H1 (cell line): Measurements from ENCODE around the gene SMNDC1. TPM values are rescaled to one million over a fixed set of nuclear protein-coding genes. Genes with fewer than 3 reads are reported as not detected.

Experiments used
- CEBPB ChIP-seq: IDR thresholded peaks from 2 replicates; pipeline ENCODE4 v1.6.1; 2012; ENCODE audit warnings: low read depth, low read length
- CHD7 ChIP-seq: fragments of 300-600 bp; sonication (generic); IDR thresholded peaks from 2 replicates; pipeline ENCODE4 v1.7.1; 2012; ENCODE audit warnings: low read length, moderate library complexity, mild to moderate bottlenecking, inconsistent platforms; ENCODE audit not compliant: insufficient replicate concordance
- CTBP2 ChIP-seq: IDR thresholded peaks from 2 replicates; pipeline ENCODE4 v1.7.0; 2011; ENCODE audit warnings: borderline replicate concordance, mild to moderate bottlenecking, moderate library complexity, mixed read lengths, low read length; ENCODE audit not compliant: insufficient read depth, insufficient read length
- E2F6 ChIP-seq: IDR thresholded peaks from 2 replicates; pipeline ENCODE4 v1.6.1; 2012; ENCODE audit warnings: inconsistent platforms
- NANOG ChIP-seq: IDR thresholded peaks from 2 replicates; pipeline ENCODE4 v1.6.1; 2011; ENCODE audit warnings: low read length, low read depth, mild to moderate bottlenecking, inconsistent platforms; ENCODE audit not compliant: insufficient read depth, poor library complexity, severe bottlenecking
- RAD21 ChIP-seq, 2 experiments: IDR thresholded peaks in 1 of 2; conservative IDR thresholded peaks in 1 of 2; 2 replicates each; pipeline ENCODE4 v1.6.1; 2011; ENCODE audit warnings: low read depth in 2 of 2, low read length in 2 of 2, improper control_type of control experiment in 1 of 2, inconsistent platforms in 1 of 2, mild to moderate bottlenecking in 1 of 2, moderate library complexity in 1 of 2
- YY1 ChIP-seq: IDR thresholded peaks from 2 replicates; pipeline ENCODE4 v1.6.1; 2011; ENCODE audit warnings: low read depth, mild to moderate bottlenecking, low read length
- ZNF274 ChIP-seq: IDR thresholded peaks from 2 replicates; pipeline ENCODE4 v1.7.0; 2012; ENCODE audit warnings: low read length, borderline replicate concordance; ENCODE audit errors: extremely low read depth
- polyA plus RNA-seq, 7 experiments: library from polyadenylated mRNA; depleted of rRNA in 3 of 7; stranded (reverse) in 5 of 7; unstranded in 2 of 7; fragments of >200 nt in 5 of 7; fragments of 200-250 nt in 2 of 7; gene quantifications; 1 replicate in 5 of 7; 2 replicates in 1 of 7; 4 replicates in 1 of 7; pipeline versions ENCODE4 v1.2.1 to v1.2.3, GENCODE V29; 2011 to 2013; ENCODE audit warnings: missing spikeins in 2 of 7, mixed read lengths in 2 of 7
- total RNA-seq: library from RNA; stranded (reverse); fragmentation: NEBNext Ultra II Directional; extraction: Animal tissue kit (Norgen Biotek cat#: 25700); gene quantifications from 2 replicates; pipeline ENCODE4 v1.2.1, GENCODE V29; 2021

SMNDC1 gene
- total and polyA plus RNA-seq, 2 of the 8 experiments (the other 6 are each of a cell fraction or from before 2014, with no cell fraction given) = 8.1 to 48.6 TPM

- TF ChIP-seq CHD7 (no peak), YY1 (no peak), CTBP2 (no peak), NANOG (no peak), ZNF274 (no peak), E2F6 (no peak), CEBPB (no peak), RAD21 (IDR thresholded peaks at IDR 0.05 in 1 of 2, conservative IDR thresholded peaks at IDR 0.05 in 1 of 2; ENCODE audit: low read depth in 2 of 2, low read length in 2 of 2) (peak in 1 of 2 experiments; percentile 13; a peak in 2 of 4 replicates)
Measured at GRCh38 chr10:110353244-110354119, 48.8 kb upstream of the SMNDC1 start (continued).
